ENCODE results near the gene TDRD12. TPM values are rescaled to one million over a fixed set of nuclear protein-coding genes. Genes with fewer than 3 reads are reported as not detected.

The TDRD12 gene
- total and polyA plus RNA-seq, 2 of the 13 experiments (the other 11 are each of a cell fraction or from before 2014, with no cell fraction given), result 0.03 to 0.40 TPM

- TF ChIP-seq NFE2L2 (IDR thresholded peaks at IDR 0.05; ENCODE audit: low read length), result no peak
- TF ChIP-seq ZNF230 (CRISPR knock-in tag; IDR thresholded peaks at IDR 0.05), result peak; percentile 27; the same call in 1 of the 2 replicates
- no peak for TF ChIP-seq RFXANK (CRISPR knock-in tag; IDR thresholded peaks at IDR 0.05)
- TF ChIP-seq KDM2A (CRISPR knock-in tag; IDR thresholded peaks at IDR 0.05; ENCODE audit: borderline replicate concordance, low read depth), result peak; percentile 54; the same call in 1 of the 2 replicates
- TF ChIP-seq ZNF607 (CRISPR knock-in tag; IDR thresholded peaks at IDR 0.05; ENCODE audit: borderline replicate concordance), result peak; percentile 25
- TF ChIP-seq ZBTB3 (CRISPR knock-in tag; IDR thresholded peaks at IDR 0.05; ENCODE audit: borderline replicate concordance, low read depth), result 0 out of 2 replicates have a peak, but pooled peaks have one; percentile 36
- TF ChIP-seq SUZ12 (IDR thresholded peaks at IDR 0.05; ENCODE audit: low read depth, low read length), result no peak
- peak; percentile 62 for TF ChIP-seq HNRNPLL (IDR thresholded peaks at IDR 0.05; ENCODE audit: low read depth, low read length, poor library complexity, severe bottlenecking)
- TF ChIP-seq LCORL (IDR thresholded peaks at IDR 0.05), result no peak
- TF ChIP-seq LCORL (CRISPR knock-in tag; IDR thresholded peaks at IDR 0.05), result 0 out of 2 replicates have a peak, but pooled peaks have one; percentile 2
- peak; percentile 54; the same call in 1 of the 2 replicates for TF ChIP-seq ZBTB7A (CRISPR knock-in tag; IDR thresholded peaks at IDR 0.05)
- TF ChIP-seq ARID4A (CRISPR knock-in tag; IDR thresholded peaks at IDR 0.05; ENCODE audit: borderline replicate concordance), result peak; percentile 79
- peak; percentile 83; the same call in 1 of the 2 replicates for TF ChIP-seq ZNF598 (CRISPR knock-in tag; IDR thresholded peaks at IDR 0.05; ENCODE audit: borderline replicate concordance)
- peak; percentile 44; the same call in 1 of the 2 replicates for TF ChIP-seq HOXA3 (CRISPR knock-in tag; IDR thresholded peaks at IDR 0.05)
- TF ChIP-seq ZNF543 (CRISPR knock-in tag; IDR thresholded peaks at IDR 0.05), result 0 out of 2 replicates have a peak, but pooled peaks have one; percentile 27
- no peak for TF ChIP-seq CEBPB (IDR thresholded peaks at IDR 0.05; ENCODE audit: borderline replicate concordance, low read depth, low read length)
- TF ChIP-seq ZNF10 (CRISPR knock-in tag; IDR thresholded peaks at IDR 0.05; ENCODE audit: borderline replicate concordance, low read depth), result no peak
- no peak for TF ChIP-seq ARID3A (IDR thresholded peaks at IDR 0.05; ENCODE audit: low read depth, low read length)
- no peak for TF ChIP-seq ZNF580 (CRISPR knock-in tag; IDR thresholded peaks at IDR 0.05; ENCODE audit: borderline replicate concordance, low read depth)
- peak; percentile 75; the same call in 1 of the 2 replicates for TF ChIP-seq TAF1 (CRISPR knock-in tag; IDR thresholded peaks at IDR 0.05)
- TF ChIP-seq TCF7 (IDR thresholded peaks at IDR 0.05; ENCODE audit: low read depth), result 0 out of 2 replicates have a peak, but pooled peaks have one; percentile 8
- peak; percentile 5; the same call in 1 of the 2 replicates for TF ChIP-seq NRL (CRISPR knock-in tag; IDR thresholded peaks at IDR 0.05; ENCODE audit: borderline replicate concordance)
- TF ChIP-seq ELF3 (CRISPR knock-in tag; IDR thresholded peaks at IDR 0.05), result 0 out of 2 replicates have a peak, but pooled peaks have one; percentile 8
- TF ChIP-seq JDP2 (CRISPR knock-in tag; IDR thresholded peaks at IDR 0.05; ENCODE audit: borderline replicate concordance), result no peak
- peak; percentile 62; the same call in 1 of the 2 replicates for TF ChIP-seq ZNF451 (CRISPR knock-in tag; IDR thresholded peaks at IDR 0.05)
Observed at GRCh38 chr19:32674931-32675719, 44.4 kb upstream of the TDRD12 start, which contains the start of gene ANKRD27 (continued).

All from HepG2 (cell line).